ENCODE results near the gene WWC1.
A peak's percentile ranks its signal among the peaks of the same experiment; 100 is the strongest.

Gene WWC1

GRCh38 chr5:168451565-168451964 lies 160.1 kb downstream of the WWC1 start:
- no peak for DNase-seq

- DNase-seq = no peak
These were observed 163.8 kb downstream of the WWC1 start for GRCh38 chr5:168455201-168455600.

- DNase-seq = no peak
These were observed 166.1 kb downstream of the WWC1 start for GRCh38 chr5:168457542-168457941.

DNA sequence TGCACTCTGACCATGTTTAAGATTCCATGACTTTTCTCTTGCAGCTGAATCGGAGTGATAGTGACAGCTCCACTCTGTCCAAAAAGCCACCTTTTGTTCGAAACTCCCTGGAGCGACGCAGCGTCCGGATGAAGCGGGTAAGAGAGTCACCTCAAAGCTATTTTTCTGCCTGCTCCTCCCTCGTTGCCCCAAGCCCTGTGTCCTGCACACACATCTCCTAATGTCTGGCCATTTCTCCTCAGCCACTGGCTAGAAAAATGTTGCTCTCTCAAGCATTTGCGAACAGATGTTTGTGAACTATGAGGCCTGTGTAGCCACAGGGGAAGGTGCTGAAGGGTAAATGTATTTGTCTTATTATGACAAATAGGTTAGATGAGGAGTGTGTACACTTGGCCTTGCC lies 169.2 kb downstream of the WWC1 start:
- no peak for DNase-seq

DNA sequence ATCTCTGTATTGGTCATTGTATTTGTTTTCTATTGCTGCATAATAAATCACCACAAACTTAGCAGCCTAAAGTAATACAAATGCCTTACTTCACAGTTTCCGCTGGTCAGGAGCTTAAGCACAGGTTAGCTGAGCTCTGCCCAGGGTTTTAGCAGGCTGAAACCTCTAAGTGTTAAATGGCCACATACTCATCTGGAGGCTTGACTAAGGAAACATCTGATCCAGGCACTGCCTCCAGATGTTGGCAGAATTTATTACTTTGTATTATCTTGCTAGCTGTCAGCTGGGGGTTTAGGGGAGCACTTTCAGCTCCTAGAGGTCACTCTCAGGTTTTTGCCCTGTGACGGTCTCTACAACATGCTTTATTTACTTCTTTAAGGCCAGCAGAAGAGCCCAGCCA lies 171.6 kb downstream of the WWC1 start:
- DNase-seq = no peak

DNA sequence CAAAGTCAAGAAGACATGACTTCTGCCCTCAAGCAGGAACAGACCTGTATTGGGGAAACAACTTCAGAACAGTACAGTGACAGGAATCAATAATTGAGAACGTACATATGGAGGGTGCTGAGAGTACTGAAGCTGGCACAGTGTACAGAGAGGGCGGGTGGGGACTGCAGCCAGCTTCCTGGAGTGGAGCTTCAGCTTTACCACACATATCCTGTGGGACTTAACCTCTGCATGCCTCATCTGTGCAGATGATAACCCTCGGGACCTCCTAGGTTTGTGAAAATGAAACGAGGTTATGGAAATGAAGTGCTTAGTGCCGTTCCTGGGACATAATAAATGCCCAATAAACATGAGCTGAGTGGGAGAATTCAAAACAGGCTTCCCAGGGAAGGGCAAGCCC lies 172.8 kb downstream of the WWC1 start:
- no peak for DNase-seq

- DNase-seq = no peak
These were observed 173.2 kb downstream of the WWC1 start for GRCh38 chr5:168464641-168465040.

- DNase-seq = no peak
These were observed 176.4 kb downstream of the WWC1 start for GRCh38 chr5:168467755-168468330.

GRCh38 chr5:168468836-168469235 lies 177.4 kb downstream of the WWC1 start:
- no peak for DNase-seq

DNA sequence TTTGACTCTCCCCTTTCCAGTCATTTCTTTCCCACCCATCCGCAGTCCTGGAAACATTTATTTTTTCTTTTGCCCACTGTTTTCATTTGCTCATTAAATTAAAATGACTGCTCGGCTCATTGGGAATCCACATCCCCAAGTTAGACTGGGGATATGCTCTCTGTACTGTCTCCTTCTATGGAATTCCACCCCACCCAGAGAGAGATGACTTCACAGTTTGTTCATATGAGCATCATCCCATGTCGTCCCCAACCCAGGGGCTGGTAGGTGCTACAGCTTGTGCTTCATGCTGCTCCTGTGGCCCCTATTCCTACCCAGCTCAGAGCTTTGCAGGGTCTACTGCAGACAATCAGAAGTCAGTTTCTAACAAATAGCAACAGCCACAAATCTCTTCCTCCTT lies 178.4 kb downstream of the WWC1 start:
- no peak for DNase-seq

- DNase-seq = no peak
These were observed 180.3 kb downstream of the WWC1 start for GRCh38 chr5:168471785-168472184.

DNA sequence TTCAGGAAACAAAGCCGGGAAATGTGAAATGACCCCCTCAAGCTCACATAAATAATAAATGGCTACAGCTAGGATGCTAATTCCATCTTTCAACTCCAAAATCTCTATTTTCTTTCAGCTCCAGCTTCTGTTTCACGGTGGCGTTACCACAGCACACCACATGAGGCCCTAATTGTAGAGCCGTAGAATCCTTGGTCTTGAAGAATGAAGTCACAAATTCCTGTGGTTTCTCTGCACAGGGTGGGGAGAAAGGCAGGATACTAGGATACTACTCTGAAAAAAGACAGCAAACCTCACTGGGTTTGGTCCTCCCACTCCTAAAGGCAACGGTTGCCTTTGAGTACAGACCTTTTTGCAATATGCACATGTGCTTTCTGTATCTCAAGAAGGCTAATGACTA lies 180.9 kb downstream of the WWC1 start:
- no peak for DNase-seq

DNA sequence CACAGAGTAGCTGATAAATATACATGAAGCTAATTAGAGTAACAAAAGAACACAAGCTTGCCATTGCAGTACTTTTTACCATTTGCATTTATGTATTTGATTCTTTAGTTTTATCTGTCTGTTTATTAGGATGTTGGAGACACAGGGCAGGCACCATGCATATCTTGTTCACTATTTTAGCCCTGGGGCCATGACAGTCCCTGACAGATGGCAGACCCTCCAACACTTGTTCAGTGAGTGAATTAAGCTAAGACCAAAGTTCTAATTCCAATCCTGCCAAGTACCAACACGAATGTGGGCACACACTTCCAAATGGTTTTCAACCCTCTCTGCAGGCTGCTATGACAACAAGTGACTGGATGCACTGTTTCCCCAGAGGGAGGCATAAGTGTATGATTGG lies 182.9 kb downstream of the WWC1 start:
- DNase-seq = no peak

GRCh38 chr5:168477060-168477459 lies 185.6 kb downstream of the WWC1 start:
- no peak for DNase-seq

DNA sequence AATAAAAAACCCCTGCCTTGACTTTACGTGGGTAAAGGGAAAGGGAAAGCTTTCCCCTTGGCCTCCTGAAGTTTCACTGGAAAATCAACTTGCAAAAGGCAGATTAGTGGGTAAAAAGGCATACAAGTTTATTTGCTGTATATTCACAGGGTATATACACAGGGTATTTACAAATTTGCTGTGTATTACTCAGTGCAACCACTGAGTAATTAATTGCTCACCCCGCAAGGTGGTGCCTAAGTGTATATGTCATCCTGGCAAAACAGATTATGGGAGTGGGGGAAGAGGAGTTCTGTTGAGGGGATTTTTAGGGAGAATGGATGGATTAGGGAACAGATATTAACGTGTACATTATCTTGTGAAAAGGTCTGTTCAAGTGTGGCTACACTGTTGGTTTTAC lies 187.7 kb downstream of the WWC1 start:
- no peak for DNase-seq

GRCh38 chr5:168480601-168481000 lies 189.2 kb downstream of the WWC1 start:
- no peak for DNase-seq

DNA sequence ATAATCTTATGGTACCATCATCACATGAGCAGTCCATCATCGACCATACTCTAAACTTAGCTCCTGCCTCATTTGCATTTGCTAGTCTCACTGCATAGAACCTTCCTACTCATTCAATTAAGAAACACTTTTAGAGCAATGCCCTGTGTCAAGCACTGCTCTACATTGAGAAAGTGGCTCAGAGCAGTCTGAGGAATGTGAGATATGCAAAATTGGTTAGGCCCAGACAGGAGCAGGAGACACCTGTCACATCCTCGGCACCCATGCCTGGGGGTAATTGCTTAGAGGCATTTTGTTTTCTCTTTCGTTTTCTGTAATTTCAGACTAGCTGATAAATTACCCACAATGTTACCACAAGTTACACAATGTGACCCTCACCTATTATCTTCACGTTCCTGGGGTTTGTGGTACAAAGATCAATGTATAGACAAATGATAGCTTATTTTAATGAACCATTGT lies 189.9 kb downstream of the WWC1 start:
- DNase-seq = peak in 1 of 2 donors; percentile 20

- DNase-seq = no peak
These were observed 190.9 kb downstream of the WWC1 start for GRCh38 chr5:168482361-168482760.

- DNase-seq = peak; percentile 89 to 90
These were observed 194.9 kb downstream of the WWC1 start, which contains the start of gene RARS1 for GRCh38 chr5:168486136-168486879. RARS1 (plus strand) TSS chr5:168486471; CDS start chr5:168486499, 28 bp downstream.

DNA sequence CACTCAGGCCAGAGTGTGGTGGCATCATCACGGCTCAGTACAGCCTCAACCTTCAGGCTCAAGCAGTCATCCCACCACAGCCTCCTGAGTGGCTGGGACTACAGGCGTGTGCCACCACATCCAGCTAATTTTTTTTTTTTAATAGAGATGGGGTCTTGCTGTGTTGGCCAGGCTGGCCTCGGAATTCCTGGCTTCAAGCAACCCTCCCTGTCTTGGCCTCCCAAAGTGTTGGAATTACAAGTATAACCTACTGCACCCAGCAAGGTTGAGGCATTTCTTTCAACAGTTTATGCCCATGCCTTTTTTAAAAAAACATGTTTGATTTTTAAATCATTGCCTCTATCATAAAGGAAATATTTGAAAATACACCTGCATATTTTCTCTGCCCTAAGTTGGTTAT lies 197.6 kb downstream of the WWC1 start:
- no peak for DNase-seq

DNA sequence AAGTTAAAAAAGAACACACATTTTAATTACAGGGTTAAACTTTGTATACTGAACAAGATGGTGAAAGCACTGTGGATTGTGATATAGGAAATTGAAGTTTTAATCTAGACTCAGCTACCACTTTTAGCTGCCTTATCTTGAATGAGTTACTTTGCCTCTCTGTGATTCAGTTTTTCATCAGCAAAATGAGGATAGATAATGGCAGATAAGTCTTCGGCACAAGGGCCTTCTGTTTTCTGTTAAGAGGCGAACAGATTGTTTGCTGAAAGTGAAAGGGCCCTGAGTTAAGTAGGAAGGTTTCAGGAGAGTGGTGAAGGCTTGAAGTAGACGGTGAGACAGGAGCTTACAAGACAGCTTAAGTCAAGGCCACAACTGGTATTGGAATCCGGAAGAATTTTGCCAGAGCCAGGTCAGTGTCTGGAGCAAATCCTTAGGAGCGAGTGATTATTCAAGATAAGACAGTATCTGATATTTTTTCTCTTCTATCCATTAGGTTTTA lies 202.7 kb downstream of the WWC1 start:
- DNase-seq = no peak

GRCh38 chr5:168502563-168503237 lies 211.3 kb downstream of the WWC1 start:
- DNase-seq = no peak

DNA sequence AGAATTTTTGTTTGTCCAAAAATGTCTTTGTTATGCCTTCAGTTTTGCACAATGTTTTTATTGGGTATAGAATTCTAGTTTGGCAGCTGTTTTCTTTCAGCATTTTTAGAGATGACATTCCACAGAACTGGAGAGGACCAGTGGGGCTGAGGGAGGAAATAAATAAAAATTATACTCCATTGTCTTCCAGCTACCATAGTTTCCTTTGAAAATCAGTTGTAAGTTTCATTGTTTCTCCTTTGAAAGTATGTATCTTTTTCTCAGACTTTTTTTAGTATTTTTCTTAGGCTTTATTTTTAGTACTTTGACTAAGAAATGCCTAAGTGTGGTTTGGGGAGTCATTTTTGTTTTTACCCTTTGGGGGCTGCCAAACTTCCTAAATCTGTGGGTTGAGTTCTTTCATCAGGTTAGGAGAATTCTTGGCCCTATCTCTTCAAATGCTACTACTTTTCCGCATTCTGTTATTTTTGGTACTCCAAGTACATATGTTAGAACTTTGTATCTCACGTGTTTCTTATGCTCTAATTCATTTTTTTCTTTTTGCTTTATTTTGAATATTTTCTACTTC lies 222.5 kb downstream of the WWC1 start:
- DNase-seq = no peak

Data from CD4-positive, alpha-beta T cell treated with Interleukin-4 for 1 hour (primary cell).